D341Med (cell line): ENCODE data around the gene LAP3.
"Not testable (repeated sequence)": the region's sequence is repeated elsewhere in the genome, so short reads cannot be mapped to it uniquely, and the experiment has no call there.

ENCODE experiments used
- DNase-seq: peaks from one replicate; pipeline ENCODE4 v3.0.0; 2012; ENCODE audit warnings: low spot score

LAP3 gene

GRCh38 chr4:17576932-17577664 lies at the start of gene LAP3:
TSS of gene LAP3 (plus strand) at chr4:17577198. CDS start at chr4:17577466, 268 bp downstream.
- peak; percentile 98 for DNase-seq

- no peak for DNase-seq
Measured at GRCh38 chr4:17528551-17529165, 48.3 kb upstream of the LAP3 start.

GRCh38 chr4:17531538-17532285 lies 45.3 kb upstream of the LAP3 start:
- no peak for DNase-seq

- DNase-seq, result no peak
Measured at GRCh38 chr4:17534705-17535104, 42.3 kb upstream of the LAP3 start.

GRCh38 chr4:17535242-17535641 lies 41.8 kb upstream of the LAP3 start:
- DNase-seq, result no peak

- DNase-seq, result no peak
Measured at GRCh38 chr4:17535906-17536305, 41.1 kb upstream of the LAP3 start.

GRCh38 chr4:17537060-17537459 lies 39.9 kb upstream of the LAP3 start:
- not testable (repeated sequence) for DNase-seq

GRCh38 chr4:17544205-17544604 lies 32.8 kb upstream of the LAP3 start:
- DNase-seq, result no peak

GRCh38 chr4:17544831-17545234 lies 32.2 kb upstream of the LAP3 start:
- no peak for DNase-seq

GRCh38 chr4:17545374-17546140 lies 31.4 kb upstream of the LAP3 start:
- no peak for DNase-seq

- DNase-seq, result no peak
Measured at GRCh38 chr4:17546222-17546621, 30.8 kb upstream of the LAP3 start.

- DNase-seq, result no peak
Measured at GRCh38 chr4:17546678-17547077, 30.3 kb upstream of the LAP3 start.

- no peak for DNase-seq
Measured at GRCh38 chr4:17550549-17550948, 26.4 kb upstream of the LAP3 start.

GRCh38 chr4:17552427-17552826 lies 24.6 kb upstream of the LAP3 start:
- DNase-seq, result no peak

GRCh38 chr4:17554568-17554967 lies 22.4 kb upstream of the LAP3 start:
- no peak for DNase-seq

- DNase-seq, result no peak
Measured at GRCh38 chr4:17556498-17556897, 20.5 kb upstream of the LAP3 start.

- DNase-seq, result no peak
Measured at GRCh38 chr4:17557880-17558279, 19.1 kb upstream of the LAP3 start.

GRCh38 chr4:17558941-17559708 lies 17.9 kb upstream of the LAP3 start:
- DNase-seq, result no peak

GRCh38 chr4:17559709-17560048 lies 17.3 kb upstream of the LAP3 start:
- no peak for DNase-seq

GRCh38 chr4:17560065-17560673 lies 16.8 kb upstream of the LAP3 start:
- DNase-seq, result no peak

- no peak for DNase-seq
Measured at GRCh38 chr4:17561195-17561909, 15.6 kb upstream of the LAP3 start.
